Activated CD4-positive, CD25-positive, alpha-beta regulatory T cell (primary cell): ENCODE data around the gene SLC22A9.
"Not testable (repeated sequence)": the region's sequence is repeated elsewhere in the genome, so short reads cannot be mapped to it uniquely, and the experiment has no call there.

ENCODE experiments used
- DNase-seq, 4 experiments: peaks; one replicate each; lab custom pipeline; 2025; lab: John Stamatoyannopoulos, UW

SLC22A9 gene

GRCh38 chr11:63369165-63369970, at the start of gene SLC22A9:
Gene SLC22A9 (plus strand): TSS chr11:63369785. CDS start chr11:63370057, 272 bp downstream.
- DNase-seq, result no peak

DNA sequence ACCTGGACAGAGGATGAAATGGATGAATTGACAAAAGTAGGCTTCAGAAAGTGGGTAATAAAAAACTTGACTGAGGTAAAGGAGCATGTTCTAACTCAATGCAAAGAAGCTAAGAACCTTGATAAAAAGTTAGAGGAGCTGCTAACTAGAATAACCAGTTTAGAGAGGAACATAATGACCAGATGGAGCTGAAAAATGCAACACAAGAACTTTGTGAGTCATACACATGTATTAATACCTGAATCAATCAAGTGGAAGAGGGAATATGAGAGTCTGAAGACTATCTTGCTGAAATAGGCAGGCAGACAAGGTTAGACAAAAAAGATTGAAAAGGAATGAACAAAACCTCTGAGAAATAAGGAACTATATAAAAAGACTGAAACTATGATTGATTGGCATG, 47.9 kb upstream of the SLC22A9 start:
- no peak for DNase-seq

GRCh38 chr11:63335089-63335488, 34.5 kb upstream of the SLC22A9 start:
- not testable (repeated sequence) for DNase-seq

DNA sequence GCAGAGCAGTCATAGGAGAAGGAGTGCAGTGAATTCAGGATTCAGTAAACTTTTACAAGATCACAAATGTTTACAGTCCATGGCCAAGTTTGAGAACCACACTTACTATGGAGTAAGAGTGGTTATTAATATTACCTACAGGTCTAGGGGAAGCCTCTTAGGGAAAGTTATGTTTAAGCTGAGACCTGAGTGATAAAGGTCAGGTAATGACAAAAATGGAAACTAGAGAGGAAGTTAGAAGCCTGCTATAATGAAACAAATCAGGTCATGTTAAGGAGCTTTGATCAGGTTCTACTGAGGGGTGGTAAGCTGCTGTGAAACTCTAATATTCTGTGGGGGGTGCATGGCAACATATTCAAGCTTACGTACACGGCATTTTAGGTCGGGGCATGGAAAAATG, 32.5 kb upstream of the SLC22A9 start:
- no peak for DNase-seq

DNA sequence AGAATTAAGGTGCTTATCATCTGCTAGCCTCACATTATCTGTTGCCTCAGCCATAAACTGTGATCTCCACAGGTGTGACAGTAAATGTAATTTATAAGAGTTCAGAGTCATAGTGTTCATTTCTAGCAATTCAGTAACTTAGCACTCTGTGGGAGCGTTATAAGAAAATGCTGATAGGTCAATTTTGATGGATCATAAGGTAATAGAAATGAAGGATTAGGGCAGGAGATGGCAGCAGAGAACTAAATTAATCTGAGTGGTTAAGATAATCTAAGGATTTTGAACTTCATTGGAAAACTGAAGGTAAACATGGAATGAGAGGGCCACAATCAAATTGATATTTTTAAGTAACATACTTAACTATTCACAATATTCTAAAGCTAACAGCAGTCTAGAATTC, 26.5 kb upstream of the SLC22A9 start:
- no peak for DNase-seq

GRCh38 chr11:63352144-63352543, 17.4 kb upstream of the SLC22A9 start:
- DNase-seq, result no peak

GRCh38 chr11:63362196-63362793, 7.3 kb upstream of the SLC22A9 start:
- DNase-seq, result no peak

GRCh38 chr11:63369971-63370588, 495 bp downstream of the SLC22A9 start:
- no peak for DNase-seq

- DNase-seq, result no peak
Measured at GRCh38 chr11:63371396-63371795, 1.8 kb downstream of the SLC22A9 start.

GRCh38 chr11:63375434-63375833, 5.8 kb downstream of the SLC22A9 start:
- no peak for DNase-seq

DNA sequence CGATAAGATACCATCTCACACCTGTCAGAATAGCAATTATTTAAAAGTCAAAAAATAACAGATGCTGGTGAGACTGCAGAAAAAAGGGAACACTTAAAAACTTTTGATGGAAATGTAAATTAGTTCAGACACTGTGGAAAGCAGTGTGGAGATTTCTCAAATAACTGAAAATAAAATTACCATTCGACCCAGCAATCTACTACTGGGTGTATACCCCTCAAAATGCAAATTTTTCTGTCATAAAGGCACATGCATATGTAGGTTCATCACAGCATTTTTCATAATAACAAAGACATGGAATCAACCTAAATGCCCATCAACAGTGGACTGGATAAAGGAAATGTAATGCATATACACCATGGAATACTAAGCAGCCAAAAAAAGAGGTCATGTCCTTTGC, 10.5 kb downstream of the SLC22A9 start:
- no peak for DNase-seq

DNA sequence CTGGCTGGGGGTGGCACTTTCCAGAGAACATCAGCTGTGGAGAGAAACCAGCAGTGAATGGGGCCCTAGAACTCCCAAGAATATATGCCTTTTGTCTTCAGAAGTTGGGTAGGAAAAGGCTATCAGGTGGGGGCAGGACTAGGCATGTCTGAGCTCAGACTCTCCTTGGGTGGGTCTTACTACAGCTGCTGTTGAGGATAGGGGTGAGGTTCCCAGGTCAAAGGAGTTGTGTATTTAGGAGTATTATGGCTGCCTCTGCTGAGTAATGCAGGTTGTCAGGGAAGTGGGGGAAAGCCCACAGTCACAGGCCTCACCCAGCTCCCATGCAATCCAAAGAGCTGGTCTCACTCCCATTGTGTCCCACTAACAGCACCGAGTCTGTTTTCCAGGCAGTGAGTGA, 26.1 kb downstream of the SLC22A9 start:
- no peak for DNase-seq

- no peak for DNase-seq
Measured at GRCh38 chr11:63404161-63404935, 34.8 kb downstream of the SLC22A9 start.

DNA sequence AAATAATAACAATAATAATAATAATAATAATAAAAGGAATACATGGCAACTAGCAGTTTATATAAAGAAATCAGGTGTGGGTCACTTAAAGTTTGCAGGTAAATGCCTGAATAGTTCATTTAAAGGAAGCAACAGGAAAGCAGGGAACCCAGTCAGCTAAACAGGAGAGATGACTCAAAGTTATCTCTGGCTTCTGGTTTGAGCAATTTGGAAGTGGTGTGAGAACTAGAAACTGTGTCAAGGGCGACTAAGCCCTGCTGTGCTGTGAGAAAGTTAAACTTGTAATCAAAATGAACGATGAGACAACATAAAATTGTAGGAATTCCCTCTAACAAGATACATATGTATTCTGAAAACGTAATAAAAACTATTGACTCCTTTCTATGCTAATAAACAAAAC, 35.5 kb downstream of the SLC22A9 start:
- DNase-seq, result no peak

GRCh38 chr11:63406458-63406857, 36.9 kb downstream of the SLC22A9 start:
- no peak for DNase-seq

GRCh38 chr11:63417174-63417852, 47.7 kb downstream of the SLC22A9 start:
- no peak for DNase-seq

DNA sequence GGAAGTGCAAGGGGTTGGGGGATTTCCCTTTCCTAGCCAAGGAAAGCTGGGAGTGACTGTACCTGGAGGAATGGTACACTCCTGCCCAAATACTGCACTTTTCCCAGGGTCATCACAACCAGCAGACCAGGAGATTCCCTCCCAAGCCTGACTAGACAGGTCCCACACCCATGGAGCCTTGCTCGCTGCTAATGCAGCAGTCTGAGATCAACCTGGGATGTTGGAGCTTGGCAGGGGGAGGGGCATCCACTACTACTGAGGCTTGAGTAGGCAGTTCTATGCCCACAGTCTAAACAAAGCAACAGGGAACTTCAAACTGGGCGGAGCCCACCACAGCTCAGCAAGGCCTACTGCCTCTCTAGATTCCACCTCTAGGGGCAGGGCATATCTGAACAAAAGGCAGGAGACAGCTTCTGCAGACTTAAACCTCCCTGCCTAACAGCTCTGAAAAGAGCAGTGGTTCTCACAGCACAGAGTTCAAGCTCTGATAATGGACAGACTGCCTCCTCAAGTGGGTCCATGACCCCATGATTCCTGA, 58.5 kb downstream of the SLC22A9 start:
- DNase-seq, result no peak

- not testable (repeated sequence) for DNase-seq
Measured at GRCh38 chr11:63430731-63431130, 61.1 kb downstream of the SLC22A9 start.

- DNase-seq, result not testable (repeated sequence)
Measured at GRCh38 chr11:63435351-63435750, 65.8 kb downstream of the SLC22A9 start.

DNA sequence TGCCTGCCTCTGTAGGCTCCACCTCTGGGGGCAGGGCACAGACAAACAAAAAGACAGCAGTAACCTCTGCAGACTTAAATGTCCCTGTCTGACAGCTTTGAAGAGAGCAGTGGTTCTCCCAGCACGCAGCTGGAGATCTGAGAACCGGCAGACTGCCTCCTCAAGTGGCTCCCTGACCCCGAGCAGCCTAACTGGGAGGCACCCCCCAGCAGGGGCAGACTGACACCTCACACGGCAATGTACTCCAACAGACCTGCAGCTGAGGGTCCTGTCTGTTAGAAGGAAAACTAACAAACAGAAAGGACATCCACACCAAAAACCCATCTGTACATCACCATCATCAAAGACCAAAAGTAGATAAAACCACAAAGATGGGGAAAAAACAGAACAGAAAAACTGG, 66.2 kb downstream of the SLC22A9 start:
- DNase-seq, result not testable (repeated sequence)

DNA sequence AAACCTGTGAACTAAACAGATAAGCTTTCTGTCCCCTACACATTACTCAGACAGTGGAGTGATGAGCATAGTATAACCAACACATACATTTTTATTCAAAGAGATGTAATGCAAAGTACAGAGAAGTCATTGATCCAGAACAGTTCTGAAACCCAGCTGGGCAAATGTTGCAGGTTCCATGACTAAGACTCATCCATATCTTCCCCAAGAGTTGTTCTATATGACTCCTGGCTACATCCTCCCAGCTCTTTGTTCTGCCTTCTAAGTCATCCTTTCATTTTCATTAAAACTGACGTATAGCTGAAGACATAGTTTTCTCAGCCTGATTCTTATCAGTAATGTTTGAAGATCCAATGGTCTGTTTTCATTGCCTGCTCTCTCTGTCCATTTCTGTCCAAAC, 74.1 kb downstream of the SLC22A9 start:
- no peak for DNase-seq

DNA sequence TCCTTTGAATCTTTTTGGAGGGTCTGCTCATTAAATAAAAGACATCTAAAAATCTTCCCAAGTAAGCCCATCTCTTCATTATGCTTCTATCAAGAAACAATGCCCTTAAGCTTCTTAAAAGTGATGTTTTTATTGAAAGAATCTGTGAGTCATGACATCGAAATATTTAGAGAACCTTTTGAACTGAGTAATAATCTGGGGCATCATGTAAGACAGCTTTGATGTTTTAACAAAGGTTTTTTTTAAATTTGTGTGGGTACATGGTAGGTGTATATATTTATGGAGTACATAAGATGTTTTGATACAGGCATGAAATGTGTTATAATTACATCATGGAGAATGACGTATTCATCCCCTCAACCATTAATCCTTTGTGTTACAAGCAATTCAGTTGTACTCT, 74.6 kb downstream of the SLC22A9 start:
- no peak for DNase-seq
